GM23248 (cell line): ENCODE data around the gene LGI2.

Experiments used
- EZH2 ChIP-seq: fragments of 200-600 bp; sonication (generic); IDR thresholded peaks from 2 replicates; pipeline ENCODE4 v1.6.1; 2018; ENCODE audit warnings: antibody characterized with exemption, mild to moderate bottlenecking; ENCODE audit not compliant: insufficient read depth, poor library complexity, severe bottlenecking
- EZH2phosphoT487 ChIP-seq: fragments of 200-600 bp; sonication (generic); IDR thresholded peaks from 2 replicates; pipeline ENCODE4 v1.6.1; 2018; ENCODE audit warnings: antibody characterized with exemption, moderate library complexity, mild to moderate bottlenecking, low read depth; ENCODE audit not compliant: insufficient read depth

GRCh38 chr4:24963277-24963676 lies 67.5 kb downstream of the LGI2 start:
- TF ChIP-seq EZH2phosphoT487: no peak
- no peak for TF ChIP-seq EZH2
